Esophagus muscularis mucosa (tissue), 3 donors: Measurements from ENCODE around the gene MRPL28.

Source experiments
- CTCF ChIP-seq, 3 experiments: fragments of 200-600 bp in 2 of 3; fragments of 450-650 bp in 1 of 3; sonication (generic) in 2 of 3; IDR thresholded peaks; one replicate each; pipeline ENCODE4 v1.5.1; 2017 to 2019; ENCODE audit warnings: antibody characterized with exemption in 3 of 3, mild to moderate bottlenecking in 2 of 3, moderate library complexity in 1 of 3
- POLR2AphosphoS5 ChIP-seq, 2 donors: sonication (generic); formaldehyde crosslinking; IDR thresholded peaks; one replicate each; pipeline ENCODE4 v1.6.1; 2017; ENCODE audit warnings: antibody characterized with exemption in 2 of 2

- TF ChIP-seq CTCF (IDR thresholded peaks at IDR 0.05) = no peak
- TF ChIP-seq POLR2AphosphoS5 (IDR thresholded peaks at IDR 0.05) = no peak
These were observed 25.9 kb upstream of the MRPL28 start for GRCh38 chr16:396199-396598.
